ENCODE results near the gene PDZK1IP1. TPM values are rescaled to one million over a fixed set of nuclear protein-coding genes. Genes with fewer than 3 reads are reported as not detected.

The PDZK1IP1 gene
- total and polyA plus RNA-seq, 7 experiments from 2014 or later: not detected

Other genes starting within 250 kb of the PDZK1IP1 start
- not detected for gene CYP4A11, start 248.6 kb downstream of the PDZK1IP1 start, total RNA-seq
- not detected for gene CYP4A11, start 248.6 kb downstream of the PDZK1IP1 start, polyA plus RNA-seq
- gene CYP4X1, start 166.4 kb downstream of the PDZK1IP1 start, total RNA-seq: not detected
- gene CYP4X1, start 166.4 kb downstream of the PDZK1IP1 start, polyA plus RNA-seq: not detected
- gene CYP4Z1, start 122.8 kb downstream of the PDZK1IP1 start, total RNA-seq: not detected
- not detected for gene CYP4Z1, start 122.8 kb downstream of the PDZK1IP1 start, polyA plus RNA-seq
- not detected for gene CYP4A22, start 52.6 kb downstream of the PDZK1IP1 start, total RNA-seq
- not detected for gene CYP4A22, start 52.6 kb downstream of the PDZK1IP1 start, polyA plus RNA-seq
- 1 to 10 TPM in 1 of 5 experiments, under 1 TPM in 1, not detected in 3; 0.42 to 4.0 TPM for gene TAL1, start 42.2 kb upstream of the PDZK1IP1 start, total RNA-seq
- gene TAL1, start 42.2 kb upstream of the PDZK1IP1 start, polyA plus RNA-seq: not detected
- gene STIL, start 124.1 kb upstream of the PDZK1IP1 start, total RNA-seq: 10 to 100 TPM in 1 of 5 experiments, 1 to 10 TPM in 4; 1.3 to 28.5 (median 1.9) TPM
- gene STIL, start 124.1 kb upstream of the PDZK1IP1 start, polyA plus RNA-seq: under 1 TPM; 0.47 to 0.69 TPM
- gene CMPK1, start 143.8 kb upstream of the PDZK1IP1 start, total RNA-seq: 100 to 1,000 TPM in 3 of 5 experiments, 10 to 100 TPM in 2; 83.2 to 141 (median 106) TPM
- 100 to 1,000 TPM; 147 to 159 TPM for gene CMPK1, start 143.8 kb upstream of the PDZK1IP1 start, polyA plus RNA-seq
- gene FOXE3, start 226.2 kb upstream of the PDZK1IP1 start, total RNA-seq: not detected
- gene FOXE3, start 226.2 kb upstream of the PDZK1IP1 start, polyA plus RNA-seq: not detected
- gene FOXD2, start 248.0 kb upstream of the PDZK1IP1 start, total RNA-seq: under 1 TPM; 0.16 to 0.59 (median 0.24) TPM
- under 1 TPM; 0.05 TPM for gene FOXD2, start 248.0 kb upstream of the PDZK1IP1 start, polyA plus RNA-seq